OCI-LY1 (cell line): ENCODE results near the gene HS3ST2.

Experiments used
- H2AFZ ChIP-seq: fragments of 200-600 bp; sonication (generic), shearing (Covaris generic); 2 replicates; pipeline ENCODE4 v1.6.0; 2014; ENCODE audit warnings: antibody characterized with exemption, mild to moderate bottlenecking, low read length
- H3F3A ChIP-seq: fragments of 200-600 bp; sonication (generic), shearing (Covaris generic); 2 replicates; pipeline ENCODE4 v1.6.0; 2014; ENCODE audit warnings: mild to moderate bottlenecking, antibody characterized with exemption, low read length, moderate library complexity; ENCODE audit not compliant: insufficient read depth
- H3K27ac ChIP-seq: fragments of 200-600 bp; sonication (generic); 2 replicates; pipeline ENCODE4 v1.5.1; 2014; ENCODE audit warnings: low read length, mixed run types, mild to moderate bottlenecking, low read depth; ENCODE audit not compliant: poor library complexity, severe bottlenecking
- H3K27me3 ChIP-seq: fragments of 200-600 bp; sonication (generic); 2 replicates; pipeline ENCODE4 v1.6.0; 2014; ENCODE audit warnings: antibody characterized with exemption, mild to moderate bottlenecking, low read length, moderate library complexity; ENCODE audit not compliant: insufficient read depth
- H3K36me3 ChIP-seq: fragments of 200-600 bp; sonication (generic); 2 replicates; pipeline ENCODE4 v1.6.1; 2014; ENCODE audit warnings: mild to moderate bottlenecking, antibody characterized with exemption, low read length, moderate library complexity, mixed read lengths; ENCODE audit not compliant: insufficient read depth
- H3K4me1 ChIP-seq: fragments of 200-600 bp; sonication (generic); 2 replicates; pipeline ENCODE4 v1.5.1; 2014; ENCODE audit warnings: mild to moderate bottlenecking, low read length, moderate library complexity; ENCODE audit not compliant: insufficient read depth, severe bottlenecking
- H3K4me2 ChIP-seq: fragments of 200-600 bp; sonication (generic), shearing (Covaris generic); 2 replicates; pipeline ENCODE4 v1.6.1; 2014; ENCODE audit warnings: low read length
- H3K4me3 ChIP-seq: fragments of 200-600 bp; sonication (generic); 2 replicates; pipeline ENCODE4 v1.5.1; 2014; ENCODE audit warnings: low read length, low read depth, mild to moderate bottlenecking, mixed read lengths; ENCODE audit not compliant: poor library complexity, severe bottlenecking
- H3K79me2 ChIP-seq: fragments of 200-600 bp; shearing (Covaris generic); 2 replicates; pipeline ENCODE4 v1.6.1; 2016; ENCODE audit warnings: mixed run types, low read length, mixed read lengths; ENCODE audit not compliant: insufficient read depth
- H3K9ac ChIP-seq: fragments of 200-600 bp; sonication (generic), shearing (Covaris generic); 2 replicates; pipeline ENCODE4 v1.6.1; 2014; ENCODE audit warnings: mild to moderate bottlenecking, low read length, mixed read lengths
- H3K9me2 ChIP-seq: fragments of 200-600 bp; sonication (generic), shearing (Covaris generic); 2 replicates; pipeline ENCODE4 v1.6.1; 2014; ENCODE audit warnings: low read depth, mild to moderate bottlenecking, low read length, mixed read lengths
- H3K9me3 ChIP-seq: fragments of 200-600 bp; shearing (Covaris generic); 2 replicates; pipeline ENCODE4 v1.6.1; 2014; ENCODE audit warnings: low read length, mixed read lengths
- H4K20me1 ChIP-seq: fragments of 200-600 bp; sonication (generic), shearing (Covaris generic); 2 replicates; pipeline ENCODE4 v1.6.0; 2016; ENCODE audit warnings: mild to moderate bottlenecking, low read length; ENCODE audit not compliant: insufficient read depth
- EZH2 ChIP-seq: fragments of 200-600 bp; sonication (generic), shearing (Covaris generic); IDR thresholded peaks from 2 replicates; pipeline ENCODE4 v1.8.0; 2017; ENCODE audit warnings: borderline replicate concordance, mixed run types, mild to moderate bottlenecking, antibody characterized with exemption, low read length, moderate library complexity, mixed read lengths
- TF ChIP-seq, protein P1 (sequence below): fragments of 200-600 bp; sonication (generic), shearing (Covaris generic); IDR thresholded peaks from 2 replicates; pipeline ENCODE4 v1.5.1; 2017; ENCODE audit warnings: mild to moderate bottlenecking, antibody characterized with exemption, low read length, moderate library complexity, mixed read lengths

Gene HS3ST2

DNA sequence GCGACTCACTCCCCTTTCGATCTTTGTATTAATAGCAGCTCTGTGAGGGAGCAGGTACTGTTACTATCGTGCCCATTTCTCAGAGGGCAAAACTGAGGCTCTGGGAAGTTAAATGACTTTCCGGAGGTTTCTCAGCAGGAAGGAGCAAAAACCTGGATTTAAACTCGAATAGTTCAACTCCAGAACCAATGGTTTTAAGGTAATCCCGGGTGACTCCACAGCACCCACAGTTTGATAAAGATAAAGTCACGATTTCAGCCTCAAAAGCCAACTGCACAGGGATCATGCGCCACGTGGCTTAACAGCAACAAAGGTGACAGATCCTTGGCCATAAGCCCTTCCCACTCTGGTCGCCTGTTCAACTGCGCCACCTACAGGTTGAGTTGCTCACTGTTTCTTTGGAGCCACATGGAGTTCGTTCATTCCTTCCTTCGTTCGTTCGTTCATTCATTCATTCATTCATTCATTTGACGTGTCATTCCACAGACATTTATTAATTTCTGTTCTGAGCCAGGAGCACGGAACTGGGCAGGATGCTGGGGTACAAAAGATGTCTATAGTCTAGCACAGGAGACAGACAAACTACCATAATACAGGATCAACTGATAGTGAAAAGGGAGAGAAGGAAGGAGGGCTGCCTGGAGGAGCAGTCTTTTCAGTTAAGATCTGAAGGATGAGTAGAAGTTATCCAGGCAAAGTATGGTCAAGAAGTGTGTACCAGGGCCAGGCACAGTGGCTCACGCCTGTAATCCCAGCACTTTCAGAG, 134.8 kb downstream of the HS3ST2 start:
- Histone ChIP-seq H3K9ac (no peak overlapping the region), H2AFZ (no peak overlapping the region), H3K4me2 (no peak overlapping the region), H3F3A (no peaks in the 10 kb centered on the region), H3K27ac (no peak overlapping the region), H3K27me3 (no peaks in the 10 kb centered on the region), H3K4me3 (no peak overlapping the region), H3K36me3 (no peaks in the 10 kb centered on the region), H3K79me2 (no peaks in the 10 kb centered on the region), H3K9me2 (no peaks in the 10 kb centered on the region), H3K9me3 (no peaks in the 10 kb centered on the region), H4K20me1 (no peaks in the 10 kb centered on the region), H3K4me1 (no peaks in the 10 kb centered on the region)
- TF ChIP-seq, protein P1, sequence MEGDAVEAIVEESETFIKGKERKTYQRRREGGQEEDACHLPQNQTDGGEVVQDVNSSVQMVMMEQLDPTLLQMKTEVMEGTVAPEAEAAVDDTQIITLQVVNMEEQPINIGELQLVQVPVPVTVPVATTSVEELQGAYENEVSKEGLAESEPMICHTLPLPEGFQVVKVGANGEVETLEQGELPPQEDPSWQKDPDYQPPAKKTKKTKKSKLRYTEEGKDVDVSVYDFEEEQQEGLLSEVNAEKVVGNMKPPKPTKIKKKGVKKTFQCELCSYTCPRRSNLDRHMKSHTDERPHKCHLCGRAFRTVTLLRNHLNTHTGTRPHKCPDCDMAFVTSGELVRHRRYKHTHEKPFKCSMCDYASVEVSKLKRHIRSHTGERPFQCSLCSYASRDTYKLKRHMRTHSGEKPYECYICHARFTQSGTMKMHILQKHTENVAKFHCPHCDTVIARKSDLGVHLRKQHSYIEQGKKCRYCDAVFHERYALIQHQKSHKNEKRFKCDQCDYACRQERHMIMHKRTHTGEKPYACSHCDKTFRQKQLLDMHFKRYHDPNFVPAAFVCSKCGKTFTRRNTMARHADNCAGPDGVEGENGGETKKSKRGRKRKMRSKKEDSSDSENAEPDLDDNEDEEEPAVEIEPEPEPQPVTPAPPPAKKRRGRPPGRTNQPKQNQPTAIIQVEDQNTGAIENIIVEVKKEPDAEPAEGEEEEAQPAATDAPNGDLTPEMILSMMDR = peak; percentile 84
- TF ChIP-seq EZH2 = no peak

GRCh38 chr16:22955461-22956070, 141.6 kb downstream of the HS3ST2 start:
- no peaks in the 10 kb centered on the region for H3K9me3 ChIP-seq
- H3K36me3 ChIP-seq = no peaks in the 10 kb centered on the region
- H3K79me2 ChIP-seq = no peaks in the 10 kb centered on the region
- no peak overlapping the region for H3K9ac ChIP-seq
- H3K27ac ChIP-seq = no peak overlapping the region
- H3K4me3 ChIP-seq = no peak overlapping the region
- no peaks in the 10 kb centered on the region for H3K9me2 ChIP-seq
- H3K27me3 ChIP-seq = no peaks in the 10 kb centered on the region
- no peak overlapping the region for H2AFZ ChIP-seq
- no peaks in the 10 kb centered on the region for H3F3A ChIP-seq
- no peaks in the 10 kb centered on the region for H3K4me1 ChIP-seq
- TF ChIP-seq, protein P1 = no peak
- no peak for TF ChIP-seq EZH2
- H3K4me2 ChIP-seq = no peak overlapping the region
- no peaks in the 10 kb centered on the region for H4K20me1 ChIP-seq

- H2AFZ ChIP-seq = no peak overlapping the region
- TF ChIP-seq, protein P1 = no peak
- TF ChIP-seq EZH2 = no peak
- H3K36me3 ChIP-seq = no peaks in the 10 kb centered on the region
- H3K27ac ChIP-seq = no peak overlapping the region
- H3K4me2 ChIP-seq = no peak overlapping the region
- no peaks in the 10 kb centered on the region for H3K4me1 ChIP-seq
- H3K9me2 ChIP-seq = no peaks in the 10 kb centered on the region
- H3K4me3 ChIP-seq = no peak overlapping the region
- H3K9ac ChIP-seq = no peak overlapping the region
- H4K20me1 ChIP-seq = no peaks in the 10 kb centered on the region
- H3K9me3 ChIP-seq = no peaks in the 10 kb centered on the region
- no peaks in the 10 kb centered on the region for H3F3A ChIP-seq
- no peaks in the 10 kb centered on the region for H3K79me2 ChIP-seq
- H3K27me3 ChIP-seq = no peaks in the 10 kb centered on the region
These were observed 147.2 kb downstream of the HS3ST2 start for GRCh38 chr16:22961206-22961605.
